KMS-11 (cell line): ENCODE data around the gene FAM111A.
"Not testable (repeated sequence)": the region's sequence is repeated elsewhere in the genome, so short reads cannot be mapped to it uniquely, and the experiment has no call there.

Experiments used
- H2AFZ ChIP-seq: fragments of 200-600 bp; sonication (generic); 2 replicates; pipeline ENCODE4 v1.6.1; 2016; ENCODE audit warnings: antibody characterized with exemption, mixed run types, low read depth
- H3K27ac ChIP-seq: fragments of 200-600 bp; sonication (generic); 2 replicates; pipeline ENCODE4 v1.6.1; 2016; ENCODE audit warnings: mild to moderate bottlenecking, mixed run types
- H3K27me3 ChIP-seq: fragments of 200-600 bp; sonication (generic); 2 replicates; pipeline ENCODE4 v1.6.1; 2017; ENCODE audit warnings: mild to moderate bottlenecking, low read depth, mixed run types, moderate library complexity; ENCODE audit not compliant: insufficient read depth
- H3K36me3 ChIP-seq: fragments of 200-600 bp; sonication (generic); 2 replicates; pipeline ENCODE4 v1.6.1; 2017; ENCODE audit warnings: mild to moderate bottlenecking, mixed run types; ENCODE audit not compliant: insufficient read depth
- H3K4me1 ChIP-seq: fragments of 200-600 bp; sonication (generic); 2 replicates; pipeline ENCODE4 v1.6.1; 2016; ENCODE audit warnings: mild to moderate bottlenecking, low read depth, mixed run types; ENCODE audit not compliant: poor library complexity, severe bottlenecking
- H3K4me2 ChIP-seq: fragments of 200-600 bp; sonication (generic); 2 replicates; pipeline ENCODE4 v1.7.0; 2016; ENCODE audit warnings: mild to moderate bottlenecking, mixed run types
- H3K4me3 ChIP-seq: fragments of 200-600 bp; sonication (generic); IDR thresholded peaks from 2 replicates; pipeline ENCODE4 v1.6.1; 2017; ENCODE audit warnings: low read depth, low read length, mixed read lengths; ENCODE audit not compliant: insufficient read depth
- H3K79me2 ChIP-seq: fragments of 200-600 bp; sonication (generic); 2 replicates; pipeline ENCODE4 v1.6.1; 2016; ENCODE audit warnings: low read depth, mixed run types; ENCODE audit not compliant: insufficient read depth
- H3K9ac ChIP-seq: fragments of 200-600 bp; sonication (generic); 2 replicates; pipeline ENCODE4 v1.6.1; 2016; ENCODE audit warnings: mild to moderate bottlenecking, mixed run types
- H4K20me1 ChIP-seq: fragments of 200-600 bp; sonication (generic); 2 replicates; pipeline ENCODE4 v1.6.1; 2016; ENCODE audit warnings: mild to moderate bottlenecking, mixed run types; ENCODE audit not compliant: insufficient read depth
- CTCF ChIP-seq: fragments of 200-600 bp; sonication (generic); conservative IDR thresholded peaks from 2 replicates; pipeline ENCODE4 v1.6.1; 2017; ENCODE audit warnings: low read depth, mild to moderate bottlenecking, antibody characterized with exemption, low read length, moderate library complexity, mixed read lengths

The FAM111A gene

GRCh38 chr11:59102259-59102765 is 40.3 kb upstream of the FAM111A start:
- H4K20me1 ChIP-seq = no peaks in the 10 kb centered on the region
- H3K27me3 ChIP-seq = no peaks in the 10 kb centered on the region
- peak overlapping the region; percentile 52; the same call in 1 of the 2 replicates for H3K9ac ChIP-seq
- peaks cover 42% of the 10 kb centered on the region for H3K4me1 ChIP-seq
- H3K27ac ChIP-seq = peak overlapping the region; percentile 64
- no peak overlapping the region for H3K4me3 ChIP-seq
- TF ChIP-seq CTCF = peak; percentile 26; the same call in 1 of the 2 replicates
- peak overlapping the region; percentile 46 for H3K4me2 ChIP-seq
- H3K79me2 ChIP-seq = peaks cover 1% of the 10 kb centered on the region; the same call in 1 of the 2 replicates
- H2AFZ ChIP-seq = peak overlapping the region; percentile 34
- H3K36me3 ChIP-seq = no peaks in the 10 kb centered on the region

GRCh38 chr11:59106363-59107336 is 36.0 kb upstream of the FAM111A start, which contains the start of gene FAM111B:
Gene FAM111B (plus strand): TSS chr11:59107237. CDS start chr11:59109626, 2,389 bp downstream.
- Histone ChIP-seq H3K36me3 (peaks cover 18% of the 10 kb centered on the region), H3K27me3 (no peaks in the 10 kb centered on the region), H3K4me3 (no peak within 1 kb of the TSS), H3K27ac (peak within 1 kb of the TSS; percentile 85), H3K4me1 (peaks cover 62% of the 10 kb centered on the region), H3K9ac (peak within 1 kb of the TSS; percentile 84), H3K4me2 (peak within 1 kb of the TSS; percentile 91), H3K79me2 (peaks cover 35% of the 10 kb centered on the region), H2AFZ (peak within 1 kb of the TSS; percentile 75), H4K20me1 (no peaks in the 10 kb centered on the region)
- no peak for TF ChIP-seq CTCF

- not testable (repeated sequence) for H3K4me3 ChIP-seq, H3K27me3 ChIP-seq, H4K20me1 ChIP-seq
- Histone ChIP-seq H2AFZ (peak overlapping the region; percentile 75), H3K27ac (peak overlapping the region; percentile 85), H3K4me2 (peak overlapping the region; percentile 86), H3K9ac (peak overlapping the region; percentile 84), H3K79me2 (peaks cover 37% of the 10 kb centered on the region), H3K4me1 (peaks cover 60% of the 10 kb centered on the region), H3K36me3 (peaks cover 18% of the 10 kb centered on the region)
These were observed 34.9 kb upstream of the FAM111A start for GRCh38 chr11:59107721-59108120.

- peaks cover 21% of the 10 kb centered on the region for H3K36me3 ChIP-seq
- H3K9ac ChIP-seq = no peak overlapping the region
- H3K4me3 ChIP-seq = no peak overlapping the region
- no peak overlapping the region for H3K27ac ChIP-seq
- no peaks in the 10 kb centered on the region for H3K27me3 ChIP-seq
- H4K20me1 ChIP-seq = no peaks in the 10 kb centered on the region
- peaks cover 34% of the 10 kb centered on the region for H3K79me2 ChIP-seq
- H2AFZ ChIP-seq = no peak overlapping the region
- H3K4me1 ChIP-seq = peaks cover 28% of the 10 kb centered on the region
- no peak for TF ChIP-seq CTCF
- H3K4me2 ChIP-seq = no peak overlapping the region
These were observed 30.2 kb upstream of the FAM111A start for GRCh38 chr11:59112494-59112893.
